Stimulated activated CD8-positive, alpha-beta memory T cell treated with anti-CD3 and anti-CD28 coated beads, Interleukin-12 subunit alpha, Interleukin-12 subunit beta, amount 100 ng/mL, for 1 hour (primary cell): ENCODE measurements around the gene RPS6KA1.
"Not testable (repeated sequence)": the region's sequence is repeated elsewhere in the genome, so short reads cannot be mapped to it uniquely, and the experiment has no call there.

Experiments used
- DNase-seq: peaks from one replicate; pipeline ENCODE4 v3.0.0-alpha.2; 2020; ENCODE audit warnings: low read depth

RPS6KA1 gene

DNA sequence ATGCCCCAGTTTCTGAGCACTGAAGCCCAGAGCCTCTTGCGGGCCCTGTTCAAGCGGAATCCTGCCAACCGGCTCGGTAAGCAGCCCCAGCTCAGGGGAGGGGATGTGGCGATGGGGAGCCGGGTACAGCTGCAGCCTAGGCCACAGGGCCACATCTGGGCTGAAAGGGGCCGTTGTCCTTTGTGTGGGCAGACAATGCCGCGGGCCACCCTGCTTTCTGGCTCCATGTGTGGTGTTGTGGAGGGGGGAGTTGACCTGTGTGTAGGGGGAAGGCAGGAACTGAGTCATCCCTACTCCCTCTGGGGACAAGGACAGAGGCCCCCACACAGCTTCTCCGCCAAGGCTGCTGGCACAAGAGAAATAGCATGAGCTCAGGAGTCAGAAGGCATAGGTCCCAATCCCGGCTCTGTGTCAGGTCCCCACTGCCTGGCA is 26.0 kb downstream of the RPS6KA1 start:
- DNase-seq = no peak

DNA sequence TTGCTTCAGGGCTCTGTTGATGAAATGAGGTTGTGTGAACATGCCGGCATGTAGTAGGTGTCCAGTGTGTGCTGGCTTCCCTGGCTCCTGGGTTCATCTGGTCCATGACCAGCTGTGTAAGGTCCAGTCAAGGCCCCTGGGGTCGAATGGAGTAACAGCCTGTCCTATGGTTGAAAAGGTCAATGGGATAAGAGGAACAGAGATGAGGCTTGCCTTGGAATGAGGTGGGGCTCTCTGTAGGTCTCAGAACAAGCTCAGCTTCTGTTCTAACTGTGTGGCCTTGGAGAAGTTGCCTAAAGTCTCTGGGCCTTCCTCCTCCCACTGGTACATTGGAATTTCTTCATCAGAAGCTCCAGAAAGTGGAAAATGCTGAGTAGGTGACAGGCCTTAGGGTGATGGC is 26.6 kb downstream of the RPS6KA1 start:
- DNase-seq = no peak

DNA sequence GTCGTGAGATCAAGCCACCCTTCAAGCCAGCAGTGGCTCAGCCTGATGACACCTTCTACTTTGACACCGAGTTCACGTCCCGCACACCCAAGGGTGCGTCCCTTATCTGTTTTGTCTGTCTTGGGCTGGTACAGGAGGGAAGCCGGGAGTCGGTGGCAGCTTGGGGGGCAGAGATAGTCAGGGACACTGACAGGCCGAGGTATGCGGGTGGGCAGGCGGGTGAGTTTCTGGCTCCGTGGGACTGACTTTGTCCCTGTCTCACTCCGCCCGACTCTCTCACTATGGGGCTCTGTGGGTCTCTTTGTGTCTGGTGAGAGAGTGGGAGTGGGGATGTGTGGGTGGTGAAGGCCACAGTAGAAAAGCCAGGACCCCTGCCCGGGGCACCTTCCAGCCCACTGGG is 27.4 kb downstream of the RPS6KA1 start:
- DNase-seq = no peak

DNA sequence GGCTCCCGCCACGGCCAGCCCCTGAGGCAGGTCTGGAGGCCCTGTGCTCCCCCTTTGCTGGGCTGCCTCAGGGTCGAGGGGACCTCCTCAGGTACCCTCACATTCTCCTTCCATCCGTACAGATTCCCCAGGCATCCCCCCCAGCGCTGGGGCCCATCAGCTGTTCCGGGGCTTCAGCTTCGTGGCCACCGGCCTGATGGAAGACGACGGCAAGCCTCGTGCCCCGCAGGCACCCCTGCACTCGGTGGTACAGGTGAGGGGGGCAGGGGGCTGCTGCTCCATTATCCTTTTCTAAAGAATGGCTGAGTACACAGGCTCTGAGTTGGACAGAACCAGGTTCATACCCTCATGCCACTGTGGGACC is 29.1 kb downstream of the RPS6KA1 start:
- no peak for DNase-seq

DNA sequence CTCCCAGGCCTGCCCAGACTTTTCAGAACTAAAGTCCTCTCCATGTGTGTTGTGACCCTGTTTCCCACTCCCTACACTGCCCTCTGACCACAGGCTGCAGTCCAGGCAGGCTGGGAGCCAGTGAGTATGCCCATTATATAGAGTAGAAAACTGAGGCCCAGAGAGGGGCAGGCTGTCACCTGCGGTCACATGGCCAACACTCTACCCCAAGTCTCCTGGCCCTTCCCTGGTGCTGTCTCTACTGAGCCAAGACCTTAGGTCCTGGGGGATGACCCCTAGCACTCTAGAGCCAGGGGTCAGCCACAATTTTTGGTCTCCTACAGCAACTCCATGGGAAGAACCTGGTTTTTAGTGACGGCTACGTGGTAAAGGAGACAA is 30.8 kb downstream of the RPS6KA1 start:
- DNase-seq = no peak

DNA sequence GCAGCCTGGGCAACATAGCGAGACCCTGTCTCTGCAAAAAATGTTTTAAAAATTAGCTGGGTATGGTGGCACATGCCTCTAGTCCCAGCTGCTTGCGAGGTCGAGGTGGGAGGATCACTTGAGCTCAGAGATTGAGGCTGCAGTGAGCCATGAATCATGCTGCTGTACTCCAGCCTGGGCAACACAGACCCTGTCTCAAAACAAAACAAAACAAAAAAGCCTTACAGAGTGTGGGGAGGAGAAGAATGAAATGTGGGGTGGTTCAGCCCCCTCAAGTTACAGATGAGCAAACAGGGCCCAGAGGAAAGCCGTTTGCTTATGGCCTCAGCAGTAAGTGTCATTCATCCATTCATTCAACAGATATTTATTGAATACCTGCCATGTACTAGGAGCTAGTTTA is 40.7 kb downstream of the RPS6KA1 start:
- DNase-seq = no peak

DNA sequence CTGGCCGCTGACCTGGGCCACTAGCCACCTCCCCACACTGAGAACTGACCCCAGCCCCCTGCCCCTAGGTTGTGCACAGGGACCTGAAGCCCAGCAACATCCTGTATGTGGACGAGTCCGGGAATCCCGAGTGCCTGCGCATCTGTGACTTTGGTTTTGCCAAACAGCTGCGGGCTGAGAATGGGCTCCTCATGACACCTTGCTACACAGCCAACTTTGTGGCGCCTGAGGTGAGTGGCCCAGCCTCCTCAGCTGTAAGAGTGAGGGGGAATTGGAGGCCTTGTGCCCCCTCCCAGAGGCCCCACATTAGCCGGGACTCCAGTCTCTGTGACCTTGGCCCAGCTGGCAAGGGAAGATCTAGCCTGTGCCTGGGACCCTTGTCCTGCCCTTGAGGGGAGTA is 41.8 kb downstream of the RPS6KA1 start:
- no peak for DNase-seq

DNA sequence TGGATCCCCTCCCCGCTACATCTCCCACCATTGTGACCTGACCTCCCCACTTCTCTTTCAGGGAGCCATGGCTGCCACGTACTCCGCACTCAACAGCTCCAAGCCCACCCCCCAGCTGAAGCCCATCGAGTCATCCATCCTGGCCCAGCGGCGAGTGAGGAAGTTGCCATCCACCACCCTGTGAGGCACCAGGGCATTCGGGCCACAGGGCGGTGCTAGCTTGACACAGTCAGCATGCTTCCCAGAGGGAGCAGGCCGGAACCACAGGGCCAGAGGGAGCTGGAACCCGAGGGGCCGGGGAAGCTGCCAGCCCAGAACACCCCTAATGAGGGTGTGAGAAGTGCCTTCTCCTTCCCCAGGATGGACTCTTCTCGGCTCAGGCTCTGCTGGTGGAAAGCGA is 44.5 kb downstream of the RPS6KA1 start:
- DNase-seq = no peak

DNA sequence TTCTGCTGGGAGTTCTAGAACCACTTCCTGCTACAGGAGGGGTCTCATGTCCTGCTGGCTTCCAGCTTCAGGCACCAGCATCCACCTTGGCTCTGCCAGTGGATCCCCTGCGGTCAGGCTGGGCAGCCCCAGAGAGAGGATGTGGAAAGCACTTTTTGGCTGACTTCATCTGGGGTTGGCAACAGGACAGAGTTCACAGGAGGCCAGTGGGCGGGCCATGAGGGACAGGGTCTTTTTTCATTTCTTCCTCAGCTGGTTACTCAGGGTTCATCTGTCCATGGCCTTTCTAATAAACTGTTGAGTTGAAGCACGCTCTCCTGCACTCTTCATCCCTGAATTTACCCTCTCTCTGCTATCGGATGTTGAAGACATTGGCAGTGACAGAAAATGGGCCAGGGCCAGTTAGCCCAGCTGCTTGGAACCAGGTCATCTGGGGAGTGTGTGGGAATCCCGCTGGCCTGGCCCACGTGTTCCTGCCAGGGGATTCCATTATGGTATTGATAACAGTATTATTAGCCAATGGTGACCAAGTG is 45.2 kb downstream of the RPS6KA1 start:
- DNase-seq = no peak

DNA sequence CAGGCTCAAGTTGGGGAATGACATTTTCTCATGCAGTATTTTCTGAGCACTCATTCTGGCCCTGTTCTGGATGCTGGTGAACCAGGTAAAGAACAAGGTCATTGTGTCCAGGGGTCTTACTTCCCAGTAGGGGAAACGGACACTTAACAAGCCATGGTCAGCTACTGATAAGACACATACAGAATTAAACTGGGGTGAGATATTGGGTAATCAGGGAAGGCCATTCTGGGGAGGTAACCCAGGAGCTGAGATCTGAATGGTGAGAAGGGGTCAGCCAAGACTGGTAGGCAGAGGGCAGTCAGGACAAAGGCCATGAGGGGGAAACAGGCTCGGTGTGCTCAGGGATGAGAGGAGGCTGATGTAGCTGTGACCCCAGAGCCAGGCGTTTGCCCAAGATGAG is 45.8 kb downstream of the RPS6KA1 start:
- DNase-seq = no peak

DNA sequence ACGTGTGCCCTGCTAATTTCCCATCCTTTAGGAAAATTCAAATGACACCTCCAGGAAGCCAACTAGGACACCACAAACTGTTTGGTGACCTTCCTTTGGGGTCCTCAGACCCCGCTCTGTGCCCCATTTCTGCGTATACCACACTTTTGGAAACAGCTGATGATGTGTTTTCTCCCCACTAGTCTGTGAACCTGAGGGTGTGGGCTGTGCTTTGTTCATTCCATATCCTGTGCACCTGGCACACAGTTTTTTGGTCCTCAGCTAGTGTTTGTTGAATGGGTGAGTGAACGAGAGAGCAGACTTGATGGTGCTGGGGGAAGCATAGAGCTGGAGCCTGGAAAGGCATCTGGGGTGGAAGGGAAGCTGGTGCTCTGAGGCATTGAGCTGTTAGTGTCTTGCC is 48.6 kb downstream of the RPS6KA1 start:
- no peak for DNase-seq

DNA sequence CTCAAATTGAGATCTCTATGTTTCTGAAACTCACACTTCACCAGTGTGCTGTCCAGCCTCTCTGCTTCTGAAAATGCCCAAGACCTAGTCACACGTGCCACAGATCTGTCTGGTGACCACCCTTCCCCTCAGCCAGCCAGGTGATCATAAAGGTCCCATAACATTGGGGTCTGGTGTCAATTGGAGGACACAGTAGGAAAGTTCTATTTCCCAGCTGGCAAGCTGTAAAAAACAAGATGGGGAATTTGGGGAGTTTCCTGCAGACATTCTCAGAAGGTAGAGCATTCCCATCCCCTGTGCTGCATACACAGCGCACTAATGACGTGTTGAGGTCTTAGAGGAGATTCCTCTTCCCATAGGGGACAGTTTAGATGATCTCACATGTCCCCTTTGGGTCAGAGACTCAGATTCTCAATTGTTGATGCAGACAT is 50.1 kb downstream of the RPS6KA1 start:
- no peak for DNase-seq

DNA sequence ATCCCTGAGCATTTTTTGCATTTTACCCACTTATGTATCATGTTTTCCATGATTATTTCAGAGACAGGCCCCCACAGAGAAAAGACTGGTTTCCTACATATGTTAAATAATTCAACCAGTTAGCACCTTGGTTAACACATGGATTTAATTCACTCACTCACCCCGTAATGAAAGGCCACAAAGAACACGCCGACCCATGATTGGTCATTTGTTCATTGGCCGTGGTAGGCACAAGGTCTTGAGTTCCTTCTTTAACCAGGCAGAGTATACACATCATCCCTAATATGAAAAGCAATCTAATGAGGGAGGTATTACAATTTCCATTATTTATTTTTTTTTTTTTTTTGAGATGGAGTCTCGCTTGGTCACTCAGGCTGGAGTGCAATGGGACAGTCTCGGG is 50.6 kb downstream of the RPS6KA1 start:
- no peak for DNase-seq

DNA sequence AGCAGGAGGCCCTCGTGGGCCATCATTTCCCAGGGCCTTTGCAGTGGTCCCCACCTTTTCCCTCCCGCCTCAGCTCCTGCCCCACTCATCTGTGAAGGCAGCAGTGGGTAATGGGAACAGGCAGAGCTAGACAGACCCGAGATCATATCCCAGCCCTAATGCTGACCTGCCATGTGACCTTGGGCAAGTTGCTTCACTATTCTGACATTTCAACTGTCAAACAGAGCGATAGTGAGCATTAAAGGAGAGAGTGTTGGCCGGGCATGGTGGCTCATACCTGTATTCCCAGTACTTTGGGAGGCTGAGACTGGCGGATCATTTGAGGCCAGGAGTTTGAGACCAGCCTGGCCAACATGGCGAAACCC is 51.7 kb downstream of the RPS6KA1 start:
- DNase-seq = no peak

DNA sequence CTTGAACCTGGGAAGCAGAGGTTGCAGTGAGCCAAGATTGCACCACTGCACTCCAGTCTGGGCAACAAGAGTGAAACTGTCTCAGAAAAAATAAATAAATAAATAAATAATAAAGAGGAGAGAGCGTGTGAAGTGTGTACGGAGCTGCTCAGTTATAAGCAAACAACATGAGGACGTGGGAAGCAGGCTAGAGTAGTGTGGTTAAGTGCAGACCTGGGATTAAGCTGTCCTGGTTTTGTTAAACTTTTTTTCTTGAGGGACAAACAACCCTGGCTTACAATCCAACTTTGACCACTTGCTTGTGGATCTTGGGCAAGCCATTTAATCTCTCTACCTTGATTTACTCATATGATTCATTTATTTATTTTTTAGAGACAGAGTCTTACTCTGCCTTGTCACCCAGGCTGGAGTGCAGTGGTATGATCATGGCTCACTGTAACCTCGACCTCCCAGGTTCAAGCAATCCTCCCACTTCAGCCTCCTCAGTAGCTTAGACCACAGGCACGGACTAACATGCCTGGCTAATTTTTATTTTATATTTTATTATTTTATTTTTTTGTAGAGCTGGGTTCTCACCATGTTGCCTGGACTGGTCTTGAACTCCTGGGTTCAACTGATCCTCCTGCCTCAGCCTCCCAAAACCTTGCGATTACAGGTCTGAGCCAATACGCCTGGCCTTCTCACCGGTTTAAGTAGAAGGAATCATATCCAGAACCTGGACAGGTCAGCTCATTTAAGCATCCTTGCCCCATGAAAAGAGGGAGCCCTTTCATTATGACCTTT is 52.7 kb downstream of the RPS6KA1 start:
- no peak for DNase-seq

DNA sequence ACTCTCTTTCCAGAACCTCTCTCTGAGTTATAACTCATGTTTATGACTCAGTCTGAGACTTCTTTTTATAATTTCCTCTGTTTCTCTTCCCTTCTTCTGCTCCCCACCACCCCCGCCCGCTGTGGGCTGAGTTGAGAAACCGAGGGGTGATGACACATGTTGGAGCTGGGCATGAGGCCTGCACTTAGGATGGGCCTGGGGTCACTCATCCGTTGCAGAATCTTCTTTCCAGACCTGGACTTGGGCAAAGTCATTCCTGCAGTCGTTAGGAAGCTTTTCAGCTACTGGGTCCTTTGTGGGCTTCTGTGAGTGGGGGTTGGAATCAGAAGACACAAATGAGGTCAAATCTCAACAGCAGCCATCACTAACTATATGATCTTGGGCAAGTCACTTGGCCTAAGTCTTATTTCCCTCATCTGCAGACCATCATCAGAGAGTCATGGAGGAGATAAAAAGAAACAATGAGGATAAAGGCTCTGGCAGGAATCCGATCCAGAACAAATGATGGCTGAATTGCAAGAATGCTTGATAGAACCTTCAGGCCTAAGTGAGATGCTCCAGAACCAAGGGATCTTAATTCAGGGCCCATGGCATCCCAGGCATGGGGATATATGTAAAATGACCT is 53.4 kb downstream of the RPS6KA1 start:
- DNase-seq = no peak

DNA sequence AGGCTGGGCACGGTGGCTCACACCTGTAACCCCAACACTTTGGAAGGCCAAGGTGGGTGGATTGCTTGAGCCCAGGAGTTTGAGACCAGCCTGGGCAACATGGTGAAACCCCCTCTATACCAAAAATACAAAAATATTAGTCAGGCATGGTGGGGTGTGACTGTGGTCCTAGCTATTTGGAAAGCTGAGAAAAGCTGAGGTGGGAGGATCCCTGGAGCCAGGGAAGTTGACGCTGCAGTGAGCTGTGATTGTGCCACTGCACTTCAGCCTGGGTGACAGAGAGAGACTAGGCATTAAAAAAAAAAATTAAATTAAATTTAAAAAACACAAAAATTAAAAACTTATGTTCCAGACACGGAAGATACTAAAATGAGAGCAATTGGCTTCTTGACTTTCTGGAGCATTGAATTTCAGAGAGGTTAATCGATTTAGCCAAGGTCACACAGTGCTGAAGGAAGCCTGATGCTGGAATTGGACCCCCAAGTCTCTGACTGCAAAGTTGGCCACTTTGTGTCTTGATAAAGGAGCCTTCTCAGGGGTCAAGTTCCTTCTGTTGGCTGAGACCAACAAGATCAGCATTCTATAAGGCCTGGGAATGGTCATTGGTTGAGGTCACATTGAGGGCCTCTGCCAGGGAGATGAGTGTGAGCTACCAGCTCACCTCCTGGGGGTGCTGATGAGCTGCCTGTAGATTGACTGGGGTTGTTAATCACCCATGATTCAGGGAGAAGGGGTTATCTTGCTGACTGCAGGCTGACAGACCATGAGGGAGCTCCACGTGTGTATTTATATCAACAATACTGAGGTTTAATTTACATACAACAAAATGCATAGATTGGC is 54.3 kb downstream of the RPS6KA1 start:
- no peak for DNase-seq

DNA sequence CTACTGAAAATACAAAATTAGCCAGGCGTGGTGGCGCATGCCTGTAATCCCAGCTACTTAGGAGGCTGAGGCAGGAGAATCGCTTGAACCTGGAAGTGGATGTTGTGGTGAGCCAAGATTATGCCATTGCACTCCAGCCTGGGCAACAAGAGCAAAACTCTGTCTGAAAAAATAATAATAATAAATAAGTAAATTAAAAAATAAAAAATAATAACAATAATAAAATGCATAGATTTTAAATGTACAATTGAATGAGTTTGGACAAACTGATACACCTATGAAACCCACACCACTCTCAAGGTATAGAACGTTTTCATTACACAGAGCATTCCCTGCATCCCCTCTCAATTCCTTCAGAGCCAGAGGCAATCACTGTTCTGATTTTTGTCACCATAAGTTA is 55.0 kb downstream of the RPS6KA1 start:
- not testable (repeated sequence) for DNase-seq

DNA sequence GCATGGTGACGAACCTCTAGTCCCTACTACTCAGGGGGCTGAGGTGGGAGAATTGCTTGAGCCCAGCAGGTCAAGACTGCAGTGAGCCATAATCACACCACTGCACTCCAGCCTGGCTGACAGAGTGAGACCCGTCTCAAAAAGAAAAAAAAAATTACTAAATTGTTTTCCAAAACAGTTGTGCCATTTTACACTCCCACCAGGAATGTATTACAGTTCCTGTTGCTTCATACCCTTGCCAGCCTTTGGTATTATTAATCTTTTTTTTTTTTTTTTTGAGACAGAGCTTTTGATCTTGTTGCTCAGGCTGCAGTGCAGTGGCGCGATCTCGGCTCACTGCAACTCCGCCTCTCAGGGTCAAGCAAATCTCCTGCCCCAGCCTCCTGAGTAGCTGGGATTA is 55.9 kb downstream of the RPS6KA1 start:
- no peak for DNase-seq

DNA sequence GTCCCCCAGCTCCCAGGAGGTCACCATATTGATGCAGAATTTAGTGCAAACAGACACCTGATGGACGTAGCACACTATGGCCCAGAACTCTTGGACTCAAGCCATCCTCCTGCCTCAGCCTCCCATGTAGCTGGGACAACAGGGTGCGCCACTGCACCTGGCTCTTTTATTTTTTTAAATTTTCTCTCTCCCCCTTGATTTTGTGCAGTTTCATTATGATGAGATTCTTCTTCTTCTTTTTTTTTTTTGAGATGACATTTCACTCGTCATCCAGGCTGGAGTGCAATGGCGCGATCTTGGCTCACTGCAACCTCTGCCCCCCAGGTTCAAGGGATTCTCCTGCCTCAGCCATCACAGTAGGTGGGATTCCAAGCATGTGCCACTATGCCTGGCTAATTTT is 63.8 kb downstream of the RPS6KA1 start:
- DNase-seq = no peak

DNA sequence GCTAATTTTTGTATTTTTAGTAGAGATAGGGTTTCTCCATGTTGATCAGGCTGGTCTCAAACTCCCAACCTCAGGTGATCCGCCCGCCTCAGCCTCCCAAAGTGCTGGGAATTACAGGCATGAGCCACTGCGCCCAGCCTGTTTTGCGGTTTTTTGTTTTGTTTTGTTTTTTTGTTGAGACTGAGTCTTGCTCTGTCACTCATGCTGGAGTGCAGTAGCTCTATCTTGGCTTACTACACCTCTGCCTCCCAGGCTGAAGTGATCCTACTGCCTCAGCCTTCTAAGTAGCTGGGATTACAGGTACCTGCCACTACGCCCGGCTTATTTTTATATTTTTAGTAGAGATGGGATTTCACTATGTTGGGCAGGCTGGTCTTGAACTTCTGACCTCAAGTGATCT is 65.0 kb downstream of the RPS6KA1 start:
- DNase-seq = not testable (repeated sequence)

DNA sequence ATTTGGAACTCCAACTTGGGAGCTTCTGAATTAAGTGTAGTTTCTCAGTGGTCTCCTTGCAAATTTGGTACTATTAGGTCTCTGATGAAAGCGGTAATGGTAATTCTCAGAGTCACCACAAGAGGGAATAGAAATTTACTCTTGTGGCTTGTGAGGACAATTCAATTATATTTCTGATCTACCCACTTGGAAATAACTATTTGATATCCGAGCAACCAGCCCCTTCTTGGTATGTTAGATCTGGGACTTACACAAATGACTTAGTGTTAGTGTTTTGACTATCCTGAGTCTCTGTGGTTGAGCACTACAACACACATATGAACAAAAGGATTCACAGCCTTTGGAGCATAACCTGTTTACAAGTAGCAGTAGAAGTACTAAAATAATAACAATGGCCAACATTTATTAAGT is 68.1 kb downstream of the RPS6KA1 start:
- no peak for DNase-seq

DNA sequence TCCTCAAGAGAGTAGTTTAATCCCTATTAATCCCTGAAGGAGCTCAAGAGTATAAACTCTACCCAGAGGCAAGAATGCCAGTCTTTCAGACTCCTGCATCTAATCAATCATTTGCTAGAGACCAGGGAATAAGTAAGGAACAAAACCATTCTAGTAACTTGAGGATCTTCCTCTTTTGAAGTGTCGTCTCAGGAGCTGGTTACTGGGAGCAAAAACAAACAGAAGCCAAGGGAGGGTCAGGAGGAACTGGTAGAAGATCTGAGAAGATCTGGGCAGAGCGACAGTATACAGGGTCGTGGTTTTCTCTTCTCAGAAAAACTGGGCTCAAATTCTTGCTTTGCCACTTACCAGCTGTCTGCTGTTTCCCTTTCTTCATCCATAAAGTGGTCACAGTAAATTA is 69.3 kb downstream of the RPS6KA1 start:
- no peak for DNase-seq
